GM12878 (cell line): Measurements from ENCODE around the gene JAG2. TPM values are rescaled to one million over a fixed set of nuclear protein-coding genes. Genes with fewer than 3 reads are reported as not detected.

Experiments used
- ATAC-seq: fragments of 200-7000 bp; cut with Tn5 transposase; 3 replicates; pipeline ENCODE4 v1.9.1; 2020; ENCODE audit warnings: mild to moderate bottlenecking, moderate library complexity
- BruUV-seq: library from RNA; stranded (reverse); fragments of 400-500 nt; replicated peaks from 2 replicates; lab custom pipeline; 2021; lab: Mats Ljungman, UMichigan
- CTCF ChIA-PET: fragments of 300-600 bp; sonication (Branson Sonifier 250); formaldehyde crosslinking; extraction: SDS; loops from one replicate; lab custom pipeline; 2021; ENCODE audit warnings: inconsistent platforms; lab: Yijun Ruan, JAX
- POLR2A ChIA-PET: fragments of 350-600 bp; formaldehyde crosslinking; extraction: SDS; loops from one replicate; lab custom pipeline; 2021; ENCODE audit warnings: inconsistent platforms; lab: Charles Lee
- RAD21 ChIA-PET: fragments of 300-600 bp; sonication (Branson Sonifier 250); formaldehyde crosslinking; loops from one replicate; lab custom pipeline; 2023; ENCODE audit warnings: antibody characterized with exemption; ENCODE audit not compliant: unreplicated experiment; lab: Charles Lee
- SMC1A ChIA-PET: fragments of 300-600 bp; sonication (Branson Sonifier 250); formaldehyde crosslinking; loops from one replicate; lab custom pipeline; 2023; ENCODE audit not compliant: unreplicated experiment, uncharacterized antibody; lab: Charles Lee
- DNase-seq: peaks from one replicate; pipeline ENCODE4 v3.0.0-alpha.2; 2011; ENCODE audit warnings: low read depth, low spot score
- FAIRE-seq: peaks from 3 replicates; lab custom pipeline; 2011; peaks lifted over from hg19 to GRCh38; lab: Jason Lieb, UNC
- H2AFZ ChIP-seq: 2 replicates; pipeline ENCODE4 v1.6.0; 2011; ENCODE audit warnings: low read depth, low read length, control low read depth; ENCODE audit not compliant: control insufficient read depth
- H3K27ac ChIP-seq: 2 replicates; pipeline ENCODE4 v1.5.1; 2011; ENCODE audit warnings: control low read depth; ENCODE audit not compliant: control insufficient read depth, insufficient read depth
- H3K27me3 ChIP-seq, 2 experiments: replicated peaks in 1 of 2; 2 replicates each; pipeline versions ENCODE4 v1.6.0 to v1.6.1; 2011; ENCODE audit warnings: low read length in 1 of 2; ENCODE audit not compliant: control insufficient read depth in 2 of 2, insufficient read depth in 2 of 2
- H3K36me3 ChIP-seq, 2 experiments: 2 replicates each; pipeline ENCODE4 v1.5.1; 2011; ENCODE audit warnings: low read length in 1 of 2; ENCODE audit not compliant: control insufficient read depth in 2 of 2, insufficient read depth in 2 of 2
- H3K4me1 ChIP-seq: 2 replicates; pipeline ENCODE4 v1.6.1; 2011; ENCODE audit warnings: mild to moderate bottlenecking, low read length, moderate library complexity, mixed read lengths; ENCODE audit not compliant: control insufficient read depth, insufficient read depth
- H3K4me2 ChIP-seq: 2 replicates; pipeline ENCODE4 v1.6.0; 2011; ENCODE audit warnings: control low read depth; ENCODE audit not compliant: control insufficient read depth, insufficient read depth
- H3K4me3 ChIP-seq: fragments of 200-600 bp; sonication (generic); 2 replicates; pipeline ENCODE4 v1.5.1; 2016
- H3K79me2 ChIP-seq: 2 replicates; pipeline ENCODE4 v1.6.0; 2011; ENCODE audit warnings: low read length; ENCODE audit not compliant: control insufficient read depth, insufficient read depth
- H3K9ac ChIP-seq: 2 replicates; pipeline ENCODE4 v1.8.0; 2011; ENCODE audit warnings: low read length, control low read depth, mixed read lengths; ENCODE audit not compliant: control insufficient read depth, insufficient read depth
- H3K9me3 ChIP-seq: replicated peaks from 3 replicates; pipeline ENCODE4 v1.5.1; 2011; ENCODE audit warnings: mild to moderate bottlenecking, low read length; ENCODE audit not compliant: control insufficient read depth, insufficient read depth
- H4K20me1 ChIP-seq: 2 replicates; pipeline ENCODE4 v1.6.0; 2011; ENCODE audit not compliant: control insufficient read depth, insufficient read depth
- ATF3 ChIP-seq: IDR thresholded peaks from 2 replicates; pipeline ENCODE4 v1.6.1; 2011; ENCODE audit warnings: low read depth, mild to moderate bottlenecking, low read length, moderate library complexity, borderline replicate concordance; ENCODE audit errors: extremely low read depth
- BCL11A ChIP-seq: IDR thresholded peaks from 2 replicates; pipeline ENCODE4 v1.6.1; 2011; ENCODE audit warnings: low read depth, low read length
- CHD2 ChIP-seq: IDR thresholded peaks from 2 replicates; pipeline ENCODE4 v1.6.1; 2011; ENCODE audit warnings: low read depth, low read length, improper control_type of control experiment, borderline replicate concordance
- CHD4 ChIP-seq: fragments of 200-600 bp; sonication (generic); IDR thresholded peaks from 2 replicates; pipeline ENCODE4 v1.6.1; 2016; ENCODE audit warnings: mild to moderate bottlenecking
- EP300 ChIP-seq, 2 experiments: fragments of 150-350 bp in 1 of 2; IDR thresholded peaks; 2 replicates each; pipeline ENCODE4 v1.6.1; 2011 to 2012; ENCODE audit warnings: low read depth in 2 of 2, low read length in 2 of 2, borderline replicate concordance in 1 of 2, improper control_type of control experiment in 1 of 2, inconsistent platforms in 1 of 2; ENCODE audit not compliant: control insufficient read depth in 1 of 2
- GABPA ChIP-seq: IDR thresholded peaks from 2 replicates; pipeline ENCODE4 v1.6.1; 2014; ENCODE audit warnings: antibody characterized with exemption, low read depth, mild to moderate bottlenecking, inconsistent platforms
- MLLT1 ChIP-seq: fragments of 450-650 bp; IDR thresholded peaks from 2 replicates; pipeline ENCODE4 v1.6.1; 2016; ENCODE audit warnings: mild to moderate bottlenecking
- MTA2 ChIP-seq: fragments of 450-650 bp; IDR thresholded peaks from 2 replicates; pipeline ENCODE4 v1.6.1; 2016; ENCODE audit warnings: low read depth, mild to moderate bottlenecking, moderate library complexity
- MTA3 ChIP-seq: IDR thresholded peaks from 2 replicates; pipeline ENCODE4 v1.6.1; 2012; ENCODE audit warnings: low read length, inconsistent platforms, borderline replicate concordance
- NKRF ChIP-seq: fragments of 450-650 bp; conservative IDR thresholded peaks from 2 replicates; pipeline ENCODE4 v1.6.1; 2017; ENCODE audit warnings: mild to moderate bottlenecking, moderate library complexity
- PAX5 ChIP-seq: IDR thresholded peaks from 2 replicates; pipeline ENCODE4 v1.6.1; 2011; ENCODE audit warnings: low read depth, low read length, borderline replicate concordance
- PAX8 ChIP-seq: fragments of 450-650 bp; IDR thresholded peaks from 2 replicates; pipeline ENCODE4 v1.6.1; 2017; ENCODE audit warnings: mild to moderate bottlenecking, moderate library complexity
- PBX3 ChIP-seq: IDR thresholded peaks from 2 replicates; pipeline ENCODE4 v1.6.1; 2011; ENCODE audit warnings: mild to moderate bottlenecking, low read depth, low read length, moderate library complexity; ENCODE audit not compliant: insufficient replicate concordance
- RELB ChIP-seq: fragments of 450-650 bp; IDR thresholded peaks from 2 replicates; pipeline ENCODE4 v1.6.1; 2017; ENCODE audit warnings: low read depth, mild to moderate bottlenecking, moderate library complexity
- STAT3 ChIP-seq: IDR thresholded peaks from 2 replicates; pipeline ENCODE4 v1.6.1; 2011; ENCODE audit warnings: low read depth, low read length, improper control_type of control experiment
- WGBS: methylation state at CpG from one replicate; pipeline ENCODE4 v1.1.6; 2016; ENCODE audit warnings: low lambda C conversion rate; ENCODE audit not compliant: insufficient replicate concordance, insufficient coverage; ENCODE audit errors: missing lambda C conversion rate; 5-methylcytosine and 5-hydroxymethylcytosine counted together
- in situ Hi-C: fragments of 300-500 bp; cut with MboI; formaldehyde crosslinking; loops from 9 replicates; pipeline ENCODE4 v1.14.3; 2018; ENCODE audit warnings: mixed read lengths
- intact Hi-C: fragments of 100-400 bp; cut with micrococcal nuclease; formaldehyde crosslinking; loops from one replicate; pipeline ENCODE4 v1.14.2; 2022; ENCODE audit not compliant: unreplicated experiment
- polyA plus RNA-seq, 11 experiments: library from polyadenylated mRNA; depleted of rRNA in 4 of 11; unstranded in 6 of 11; stranded (reverse) in 5 of 11; fragments of >200 nt; fragmentation: Nextera tagmentation in 4 of 11; fragmentation: Illumina TruSeq in 1 of 11; extraction: Ambion mirVana in 4 of 11; extraction: Trizol in 1 of 11; gene quantifications; 1 replicate in 1 of 11; 2 replicates in 10 of 11; pipeline versions ENCODE4 v1.2.1 to v1.2.3, GENCODE V29; 2011 to 2016; ENCODE audit warnings: inconsistent platforms in 2 of 11, missing spikeins in 2 of 11, low read depth in 1 of 11
- total RNA-seq, 4 experiments: library from RNA; depleted of rRNA in 3 of 4; stranded (reverse); fragments of >200 nt in 3 of 4; fragmentation: Illumina TruSeq in 1 of 4; extraction: Trizol in 1 of 4; gene quantifications; 2 replicates each; pipeline versions ENCODE4 v1.2.1 to v1.2.3, GENCODE V29; 2013 to 2021

JAG2 gene
- total and polyA plus RNA-seq, 10 of the 15 experiments (the other 5 are each of a cell fraction or from before 2014, with no cell fraction given) = 0.04 to 0.14 (median 0.06) TPM; not detected in 5

- TF ChIP-seq GABPA (no peak), BCL11A (no peak)
Measured at GRCh38 chr14:105213361-105213760, 44.8 kb upstream of the JAG2 start (continued).

GRCh38 chr14:105212541-105213300, 44.1 kb upstream of the JAG2 start:
- no peaks in the 10 kb centered on the region for H3K79me2 ChIP-seq
- H3K4me2 ChIP-seq = no peak overlapping the region
- ChIA-PET CTCF (no interaction called here), RAD21 (no interaction called here), SMC1A (no interaction called here), POLR2A (no interaction called here)
- H4K20me1 ChIP-seq = no peaks in the 10 kb centered on the region
- no peak for FAIRE-seq
- H3K9ac ChIP-seq = no peak overlapping the region
- H3K4me1 ChIP-seq = no peaks in the 10 kb centered on the region
- no peak overlapping the region for H3K27ac ChIP-seq
- DNase-seq = no peak
- no peaks in the 10 kb centered on the region for H3K27me3 ChIP-seq
- no peak overlapping the region for H3K4me3 ChIP-seq
- intact Hi-C loops (no loop called here), in situ Hi-C loops (no loop called here)
- 97% methylated on average over 16 of the region's 18 CpGs for WGBS
- no TSS peak for BruUV-seq
- no peak for ATAC-seq
- peaks cover 0 to 17% of the 10 kb centered on the region in 2 experiments; a peak in 2 of 4 replicates for H3K36me3 ChIP-seq
- no peak overlapping the region for H2AFZ ChIP-seq
- no peaks in the 10 kb centered on the region for H3K9me3 ChIP-seq
- TF ChIP-seq PAX5 (no peak), MTA2 (no peak), ATF3 (no peak), CHD4 (no peak), PAX8 (no peak), MLLT1 (no peak), CHD2 (no peak), RELB (no peak), PBX3 (no peak), NKRF (no peak), STAT3 (no peak), EP300 (IDR thresholded peaks at IDR 0.05; ENCODE audit: borderline replicate concordance in 1 of 2, control insufficient read depth in 1 of 2, low read depth in 2 of 2, low read length in 2 of 2) (no peak), MTA3 (no peak)
